HepG2 (cell line): ENCODE results near the gene CTSA. TPM values are rescaled to one million over a fixed set of nuclear protein-coding genes. Genes with fewer than 3 reads are reported as not detected.

ENCODE experiments used
- ATF7-NPFF ChIP-seq: sonication (generic); formaldehyde crosslinking; IDR thresholded peaks from 2 replicates; pipeline ENCODE4 v1.8.1; 2023; ENCODE audit warnings: mild to moderate bottlenecking, low read depth, missing genetic modification reagents, moderate library complexity
- DPF2 ChIP-seq: sonication (generic); formaldehyde crosslinking; IDR thresholded peaks from 2 replicates; pipeline ENCODE4 v1.4.0; 2020; ENCODE audit warnings: mild to moderate bottlenecking, low read depth, missing genetic modification reagents, borderline replicate concordance
- HIVEP1 ChIP-seq: sonication (generic); formaldehyde crosslinking; IDR thresholded peaks from 2 replicates; pipeline ENCODE4 v1.4.0; 2020; ENCODE audit warnings: mild to moderate bottlenecking, missing genetic modification reagents
- JUN ChIP-seq: sonication (generic); formaldehyde crosslinking; IDR thresholded peaks from 2 replicates; pipeline ENCODE4 v1.4.0; 2020; ENCODE audit warnings: mild to moderate bottlenecking, missing genetic modification reagents
- KAT7 ChIP-seq: IDR thresholded peaks from 2 replicates; pipeline ENCODE4 v1.6.1; 2018; ENCODE audit warnings: borderline replicate concordance, missing compliant biosample characterization
- MED13 ChIP-seq: sonication (generic); formaldehyde crosslinking; IDR thresholded peaks from 2 replicates; pipeline ENCODE4 v1.5.0; 2020; ENCODE audit warnings: missing genetic modification reagents
- MIER3 ChIP-seq: IDR thresholded peaks from 2 replicates; pipeline ENCODE4 v1.6.1; 2016; ENCODE audit warnings: missing compliant biosample characterization, borderline replicate concordance
- NCOA1 ChIP-seq: sonication (generic); formaldehyde crosslinking; IDR thresholded peaks from 2 replicates; pipeline ENCODE4 v1.9.0; 2021; ENCODE audit warnings: missing genetic modification reagents
- NFE2L1 ChIP-seq: sonication (generic); formaldehyde crosslinking; IDR thresholded peaks from 2 replicates; pipeline ENCODE4 v1.4.0; 2020; ENCODE audit warnings: missing genetic modification reagents, mild to moderate bottlenecking, borderline replicate concordance
- POLR2G ChIP-seq: fragments of 200-400 bp; formaldehyde crosslinking; IDR thresholded peaks from 2 replicates; pipeline ENCODE4 v1.6.1; 2018; ENCODE audit warnings: mild to moderate bottlenecking, low read depth, low read length, moderate library complexity
- ZFAT ChIP-seq: sonication (generic); formaldehyde crosslinking; conservative IDR thresholded peaks from 2 replicates; pipeline ENCODE4 v1.8.1; 2023; ENCODE audit warnings: missing genetic modification reagents, inconsistent platforms
- ZNF101 ChIP-seq: sonication (generic); formaldehyde crosslinking; IDR thresholded peaks from 2 replicates; pipeline ENCODE4 v1.4.0; 2020; ENCODE audit warnings: mild to moderate bottlenecking, low read depth, missing genetic modification reagents, borderline replicate concordance
- ZNF12 ChIP-seq: sonication (generic); formaldehyde crosslinking; IDR thresholded peaks from 2 replicates; pipeline ENCODE4 v1.5.0; 2020; ENCODE audit warnings: missing genetic modification reagents
- ZNF136 ChIP-seq: sonication (generic); formaldehyde crosslinking; IDR thresholded peaks from 2 replicates; pipeline ENCODE4 v1.8.1; 2022; ENCODE audit warnings: low read depth, mild to moderate bottlenecking, moderate library complexity, missing genetic modification reagents
- ZNF484 ChIP-seq: sonication (generic); formaldehyde crosslinking; IDR thresholded peaks from 2 replicates; pipeline ENCODE4 v1.5.1; 2020; ENCODE audit warnings: mild to moderate bottlenecking, low read depth, missing genetic modification reagents, borderline replicate concordance
- ZNF710 ChIP-seq: sonication (generic); formaldehyde crosslinking; IDR thresholded peaks from 2 replicates; pipeline ENCODE4 v1.5.0; 2020; ENCODE audit warnings: mild to moderate bottlenecking, missing genetic modification reagents, borderline replicate concordance
- ZNF784 ChIP-seq: sonication (generic); formaldehyde crosslinking; IDR thresholded peaks from 2 replicates; pipeline ENCODE4 v1.5.1; 2020; ENCODE audit warnings: missing genetic modification reagents, mild to moderate bottlenecking, borderline replicate concordance
- polyA plus RNA-seq, 8 experiments: library from polyadenylated mRNA; depleted of rRNA in 3 of 8; stranded (reverse) in 7 of 8; unstranded in 1 of 8; fragments of >200 nt; fragmentation: Illumina TruSeq in 4 of 8; extraction: Trizol in 4 of 8; gene quantifications; 2 replicates each; pipeline versions ENCODE4 v1.2.1 to v1.2.3, GENCODE V29; 2011 to 2016; ENCODE audit warnings: low read depth in 4 of 8, missing spikeins in 1 of 8, mixed read lengths in 1 of 8; ENCODE audit not compliant: insufficient read depth in 1 of 8
- total RNA-seq, 5 experiments: library from RNA; depleted of rRNA; stranded (reverse); fragments of >200 nt; fragmentation: Illumina TruSeq; extraction: Trizol; gene quantifications; 2 replicates each; pipeline ENCODE4 v1.2.3, GENCODE V29; 2016; ENCODE audit warnings: low read depth in 1 of 5
- TF ChIP-seq, protein P1 (sequence below): sonication (generic); formaldehyde crosslinking; IDR thresholded peaks from 2 replicates; pipeline ENCODE4 v1.4.0; 2020; ENCODE audit warnings: missing genetic modification reagents, mild to moderate bottlenecking, borderline replicate concordance
- TF ChIP-seq, protein P2 (sequence below), 2 experiments: sonication (generic) in 1 of 2; formaldehyde crosslinking in 1 of 2; IDR thresholded peaks; 2 replicates each; pipeline versions ENCODE4 v1.4.0 to v1.6.1; 2016 to 2020; ENCODE audit warnings: borderline replicate concordance in 1 of 2, low read depth in 1 of 2, mild to moderate bottlenecking in 1 of 2, missing genetic modification reagents in 1 of 2

Gene CTSA
- total and polyA plus RNA-seq, 2 of the 13 experiments (the other 11 are each of a cell fraction or from before 2014, with no cell fraction given) = 202 to 231 TPM

GRCh38 chr20:45890985-45891983, at the start of gene CTSA, which contains the start of gene NEURL2 (continued):
- TF ChIP-seq, protein P1, sequence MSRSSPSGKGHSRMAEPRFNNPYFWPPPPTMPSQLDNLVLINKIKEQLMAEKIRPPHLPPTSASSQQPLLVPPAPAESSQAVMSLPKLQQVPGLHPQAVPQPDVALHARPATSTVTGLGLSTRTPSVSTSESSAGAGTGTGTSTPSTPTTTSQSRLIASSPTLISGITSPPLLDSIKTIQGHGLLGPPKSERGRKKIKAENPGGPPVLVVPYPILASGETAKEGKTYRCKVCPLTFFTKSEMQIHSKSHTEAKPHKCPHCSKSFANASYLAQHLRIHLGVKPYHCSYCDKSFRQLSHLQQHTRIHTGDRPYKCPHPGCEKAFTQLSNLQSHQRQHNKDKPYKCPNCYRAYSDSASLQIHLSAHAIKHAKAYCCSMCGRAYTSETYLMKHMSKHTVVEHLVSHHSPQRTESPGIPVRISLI (CRISPR knock-in tag) = peak; percentile 89
- peak; percentile 99 for TF ChIP-seq HIVEP1 (CRISPR knock-in tag)
- TF ChIP-seq ZNF784 (CRISPR knock-in tag) = peak; percentile 100
- peak; percentile 75; the same call in 1 of the 2 replicates for TF ChIP-seq ZNF101 (CRISPR knock-in tag)
- peak; percentile 22; the same call in 1 of the 2 replicates for TF ChIP-seq NFE2L1 (CRISPR knock-in tag)
- TF ChIP-seq POLR2G = peak; percentile 99
- peak; percentile 76 for TF ChIP-seq DPF2 (CRISPR knock-in tag)
- peak; percentile 100 for TF ChIP-seq ATF7-NPFF
- peak; percentile 94; the same call in 1 of the 2 replicates for TF ChIP-seq NCOA1 (CRISPR knock-in tag)
- peak; percentile 96; the same call in 1 of the 2 replicates for TF ChIP-seq ZNF710 (CRISPR knock-in tag)
- TF ChIP-seq KAT7 (CRISPR knock-in tag) = peak; percentile 92; the same call in 1 of the 2 replicates
- TF ChIP-seq ZNF12 = peak; percentile 90
- TF ChIP-seq MIER3 (CRISPR knock-in tag) = peak; percentile 100
- TF ChIP-seq ZFAT (CRISPR knock-in tag) = peak; percentile 82
- peak; percentile 94 for TF ChIP-seq JUN (CRISPR knock-in tag)
- TF ChIP-seq ZNF484 (CRISPR knock-in tag) = 0 out of 2 replicates have a peak, but pooled peaks have one; percentile 51
- TF ChIP-seq, protein P2, sequence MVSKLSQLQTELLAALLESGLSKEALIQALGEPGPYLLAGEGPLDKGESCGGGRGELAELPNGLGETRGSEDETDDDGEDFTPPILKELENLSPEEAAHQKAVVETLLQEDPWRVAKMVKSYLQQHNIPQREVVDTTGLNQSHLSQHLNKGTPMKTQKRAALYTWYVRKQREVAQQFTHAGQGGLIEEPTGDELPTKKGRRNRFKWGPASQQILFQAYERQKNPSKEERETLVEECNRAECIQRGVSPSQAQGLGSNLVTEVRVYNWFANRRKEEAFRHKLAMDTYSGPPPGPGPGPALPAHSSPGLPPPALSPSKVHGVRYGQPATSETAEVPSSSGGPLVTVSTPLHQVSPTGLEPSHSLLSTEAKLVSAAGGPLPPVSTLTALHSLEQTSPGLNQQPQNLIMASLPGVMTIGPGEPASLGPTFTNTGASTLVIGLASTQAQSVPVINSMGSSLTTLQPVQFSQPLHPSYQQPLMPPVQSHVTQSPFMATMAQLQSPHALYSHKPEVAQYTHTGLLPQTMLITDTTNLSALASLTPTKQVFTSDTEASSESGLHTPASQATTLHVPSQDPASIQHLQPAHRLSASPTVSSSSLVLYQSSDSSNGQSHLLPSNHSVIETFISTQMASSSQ (IDR thresholded peaks at IDR 0.05; ENCODE audit: low read depth) = peak; percentile 86
- TF ChIP-seq, protein P2 (CRISPR knock-in tag; IDR thresholded peaks at IDR 0.05; ENCODE audit: borderline replicate concordance) = peak; percentile 96
- TF ChIP-seq MED13 = peak; percentile 97
- TF ChIP-seq ZNF136 (CRISPR knock-in tag) = peak; percentile 98
